ENCODE results near the gene ENOX2. TPM values are rescaled to one million over a fixed set of nuclear protein-coding genes. Genes with fewer than 3 reads are reported as not detected.
"Not testable (repeated sequence)": the region's sequence is repeated elsewhere in the genome, so short reads cannot be mapped to it uniquely, and the experiment has no call there.

ENOX2 gene
- total RNA-seq, 3 donors from 2014 or later, result 11.5 to 20.3 (median 15.2) TPM

GRCh38 chrX:130828641-130829040 lies 74.4 kb downstream of the ENOX2 start:
- Histone ChIP-seq H3K4me1 (no peaks in the 10 kb centered on the region), H3K36me3 (no peaks in the 10 kb centered on the region), H3K9me3 (no peaks in the 10 kb centered on the region), H3K27me3 (peaks cover 0 to 6% of the 10 kb centered on the region in 2 donors), H3K27ac (no peak overlapping the region), H3K4me3 (no peak overlapping the region)
- no peak for DNase-seq (ENCODE audit: low spot score in 2 of 2)
- no peak for TF ChIP-seq POLR2A (IDR thresholded peaks at IDR 0.05)
- intact Hi-C loops (cut with DNase I; ENCODE audit: low total_unique reads), result no loop called here

DNA sequence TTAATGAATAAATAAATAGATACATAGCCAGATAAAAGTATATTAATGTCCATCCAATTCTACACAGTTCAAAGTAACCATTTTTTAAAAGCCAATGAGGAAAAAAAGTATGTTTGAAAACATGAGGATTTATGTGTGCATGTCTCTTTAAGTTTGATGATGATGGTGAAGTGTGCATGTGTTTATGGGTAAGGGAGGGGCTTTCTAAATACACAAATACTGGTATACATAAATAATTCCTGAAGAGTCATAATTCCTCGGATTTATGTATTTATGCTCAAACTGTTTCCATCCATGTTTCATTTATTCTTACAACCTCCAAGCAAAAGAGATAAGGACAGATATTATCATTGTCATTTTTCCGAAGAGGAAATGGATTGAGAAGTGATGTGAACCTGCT lies 75.4 kb downstream of the ENOX2 start:
- H3K4me1 ChIP-seq, result no peaks in the 10 kb centered on the region
- H3K4me3 ChIP-seq, result no peak overlapping the region
- no peak for TF ChIP-seq POLR2AphosphoS5 (IDR thresholded peaks at IDR 0.05)
- no peak for TF ChIP-seq CTCF (IDR thresholded peaks at IDR 0.05)
- no peak for TF ChIP-seq POLR2A (IDR thresholded peaks at IDR 0.05)
- no peaks in the 10 kb centered on the region for H3K9me3 ChIP-seq
- DNase-seq (ENCODE audit: low spot score in 2 of 2), result no peak
- H3K27ac ChIP-seq, result no peak overlapping the region
- H3K36me3 ChIP-seq, result no peaks in the 10 kb centered on the region
- H3K27me3 ChIP-seq, result peaks cover 0 to 5% of the 10 kb centered on the region in 2 donors
- intact Hi-C loops (cut with DNase I; ENCODE audit: low total_unique reads), result no loop called here

DNA sequence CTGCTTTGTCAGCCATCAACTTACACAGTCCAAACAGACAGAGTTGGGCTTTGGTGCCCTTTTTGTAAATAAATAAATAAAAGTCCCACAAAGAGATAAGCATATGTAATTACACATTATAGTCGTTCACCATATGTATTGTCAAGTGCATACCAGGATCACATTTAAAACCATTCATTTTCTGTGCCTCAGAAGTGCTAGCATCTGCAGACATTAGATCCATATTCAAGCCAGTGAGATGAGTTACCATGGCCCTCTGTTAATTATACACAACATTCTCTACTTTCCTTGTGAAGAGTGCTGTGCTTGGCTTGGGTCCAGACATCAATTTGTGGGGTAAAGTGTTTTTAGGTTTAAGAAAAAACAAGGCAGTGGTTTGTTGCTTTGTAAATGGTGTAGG lies 76.8 kb downstream of the ENOX2 start:
- Histone ChIP-seq H3K36me3 (no peaks in the 10 kb centered on the region), H3K4me3 (no peak overlapping the region), H3K27me3 (peaks cover 0 to 5% of the 10 kb centered on the region in 2 donors), H3K9me3 (no peaks in the 10 kb centered on the region), H3K4me1 (no peaks in the 10 kb centered on the region), H3K27ac (no peak overlapping the region)
- TF ChIP-seq CTCF (IDR thresholded peaks at IDR 0.05) (no peak), POLR2AphosphoS5 (IDR thresholded peaks at IDR 0.05) (no peak), POLR2A (IDR thresholded peaks at IDR 0.05) (no peak)
- intact Hi-C loops (cut with DNase I; ENCODE audit: low total_unique reads), result no loop called here
- no peak for DNase-seq (ENCODE audit: low spot score in 2 of 2)

DNA sequence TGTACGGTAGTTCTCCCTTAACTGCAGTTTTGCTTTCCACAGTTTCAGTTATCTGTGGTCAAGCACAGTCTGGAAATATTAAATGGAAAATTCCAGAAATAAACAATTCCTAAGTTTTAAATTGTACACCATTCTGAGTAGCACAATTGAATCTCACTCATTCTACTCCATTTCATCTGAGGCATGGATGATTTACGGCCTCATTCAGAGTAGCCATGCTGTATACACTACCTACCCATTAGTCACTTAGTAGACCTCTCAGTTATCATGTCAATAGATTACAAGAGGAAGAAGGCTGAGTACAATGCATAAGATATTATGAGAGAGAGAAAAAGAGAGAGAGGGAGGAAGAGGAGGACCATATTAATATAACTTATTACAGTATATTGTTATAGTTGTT lies 77.5 kb downstream of the ENOX2 start:
- Histone ChIP-seq H3K4me1 (no peaks in the 10 kb centered on the region), H3K36me3 (no peaks in the 10 kb centered on the region), H3K27me3 (peaks cover 0 to 5% of the 10 kb centered on the region in 2 donors), H3K27ac (no peak overlapping the region), H3K4me3 (no peak overlapping the region), H3K9me3 (no peaks in the 10 kb centered on the region)
- intact Hi-C loops (cut with DNase I; ENCODE audit: low total_unique reads), result no loop called here
- DNase-seq (ENCODE audit: low spot score in 2 of 2), result no peak
- TF ChIP-seq POLR2A (IDR thresholded peaks at IDR 0.05) (no peak), POLR2AphosphoS5 (IDR thresholded peaks at IDR 0.05) (no peak), CTCF (IDR thresholded peaks at IDR 0.05) (no peak)

- H3K36me3 ChIP-seq; H3K27me3 ChIP-seq; intact Hi-C loops (cut with DNase I; ENCODE audit: low total_unique reads); H3K27ac ChIP-seq; H3K4me3 ChIP-seq; DNase-seq (ENCODE audit: low spot score in 2 of 2); H3K4me1 ChIP-seq: not testable (repeated sequence)
- peaks cover 0 to 14% of the 10 kb centered on the region in 2 donors for H3K9me3 ChIP-seq
Measured at GRCh38 chrX:130819367-130819766, 83.6 kb downstream of the ENOX2 start.

GRCh38 chrX:130813932-130814331 lies 89.1 kb downstream of the ENOX2 start:
- H3K4me1 ChIP-seq; DNase-seq (ENCODE audit: low spot score in 2 of 2); intact Hi-C loops (cut with DNase I; ENCODE audit: low total_unique reads); H3K4me3 ChIP-seq; H3K27ac ChIP-seq; H3K36me3 ChIP-seq: not testable (repeated sequence)
- Histone ChIP-seq H3K27me3 (peaks cover 0 to 11% of the 10 kb centered on the region in 2 donors), H3K9me3 (peaks cover 4 to 30% of the 10 kb centered on the region in 2 donors)

- intact Hi-C loops (cut with DNase I; ENCODE audit: low total_unique reads), result no loop called here
- no peak for DNase-seq (ENCODE audit: low spot score in 2 of 2)
- Histone ChIP-seq H3K27ac (no peak overlapping the region), H3K9me3 (peaks cover 4 to 21% of the 10 kb centered on the region in 2 donors), H3K36me3 (no peaks in the 10 kb centered on the region), H3K27me3 (peaks cover 0 to 11% of the 10 kb centered on the region in 2 donors), H3K4me3 (no peak overlapping the region), H3K4me1 (no peaks in the 10 kb centered on the region)
- TF ChIP-seq POLR2AphosphoS5 (IDR thresholded peaks at IDR 0.05), result no peak
- no peak for TF ChIP-seq CTCF (IDR thresholded peaks at IDR 0.05)
- no peak for TF ChIP-seq POLR2A (IDR thresholded peaks at IDR 0.05)
Measured at GRCh38 chrX:130810561-130810960, 92.4 kb downstream of the ENOX2 start.
